Keratinocyte (primary cell): Measurements from ENCODE around the gene FPR3. TPM values are rescaled to one million over a fixed set of nuclear protein-coding genes. Genes with fewer than 3 reads are reported as not detected.
"Not testable (repeated sequence)": the region's sequence is repeated elsewhere in the genome, so short reads cannot be mapped to it uniquely, and the experiment has no call there.

ENCODE experiments used
- DNase-seq: peaks from one replicate; pipeline ENCODE4 v3.0.0-alpha.2; 2011; ENCODE audit warnings: low read depth, missing footprints, low spot score
- FAIRE-seq: peaks from 2 replicates; lab custom pipeline; 2011; peaks lifted over from hg19 to GRCh38; lab: Jason Lieb, UNC
- H2AFZ ChIP-seq: 2 replicates; pipeline ENCODE4 v1.6.0; 2012; ENCODE audit warnings: low read length, control low read depth, inconsistent platforms; ENCODE audit not compliant: control insufficient read depth
- H3K27ac ChIP-seq: 2 replicates; pipeline ENCODE4 v1.5.1; 2011; ENCODE audit warnings: low read length; ENCODE audit not compliant: control insufficient read depth, insufficient read depth
- H3K27me3 ChIP-seq: 3 replicates; pipeline ENCODE4 v1.6.0; 2011; ENCODE audit warnings: low read length; ENCODE audit not compliant: control insufficient read depth, insufficient read depth; ENCODE audit errors: extremely low read depth
- H3K36me3 ChIP-seq, 2 experiments: 2 replicates in 1 of 2; 3 replicates in 1 of 2; pipeline ENCODE4 v1.5.1; 2011; ENCODE audit warnings: low read length in 2 of 2, mild to moderate bottlenecking in 1 of 2; ENCODE audit not compliant: control insufficient read depth in 2 of 2, insufficient read depth in 2 of 2; ENCODE audit errors: extremely low read depth in 1 of 2
- H3K4me1 ChIP-seq: 3 replicates; pipeline ENCODE4 v1.5.1; 2011; ENCODE audit warnings: low read length; ENCODE audit not compliant: control insufficient read depth, insufficient read depth; ENCODE audit errors: extremely low read depth
- H3K4me2 ChIP-seq: 3 replicates; pipeline ENCODE4 v1.6.0; 2011; ENCODE audit warnings: low read depth, low read length; ENCODE audit not compliant: control insufficient read depth, insufficient read depth; ENCODE audit errors: extremely low read depth
- H3K4me3 ChIP-seq, 3 experiments: fragments of 200-600 bp in 1 of 3; sonication (generic) in 1 of 3; 2 replicates in 2 of 3; 3 replicates in 1 of 3; pipeline ENCODE4 v1.5.1; 2011 to 2016; ENCODE audit warnings: low read length in 3 of 3, mild to moderate bottlenecking in 3 of 3, control low read depth in 2 of 3, inconsistent platforms in 1 of 3, low read depth in 1 of 3, mixed read lengths in 1 of 3, mixed run types in 1 of 3, moderate library complexity in 1 of 3; ENCODE audit not compliant: control insufficient read depth in 2 of 3, insufficient read depth in 2 of 3; ENCODE audit errors: extremely low read depth in 1 of 3
- H3K79me2 ChIP-seq: 2 replicates; pipeline ENCODE4 v1.6.0; 2012; ENCODE audit warnings: low read length; ENCODE audit not compliant: control insufficient read depth, insufficient read depth
- H3K9ac ChIP-seq: 3 replicates; pipeline ENCODE4 v1.6.0; 2011; ENCODE audit warnings: low read length; ENCODE audit not compliant: control insufficient read depth, insufficient read depth; ENCODE audit errors: extremely low read depth
- H3K9me1 ChIP-seq: 3 replicates; pipeline ENCODE4 v1.6.0; 2011; ENCODE audit warnings: low read length; ENCODE audit not compliant: control insufficient read depth, insufficient read depth; ENCODE audit errors: extremely low read depth
- H3K9me3 ChIP-seq: 2 replicates; pipeline ENCODE4 v1.5.1; 2012; ENCODE audit warnings: low read depth, low read length; ENCODE audit not compliant: control insufficient read depth
- H4K20me1 ChIP-seq: 3 replicates; pipeline ENCODE4 v1.6.0; 2011; ENCODE audit warnings: low read length; ENCODE audit not compliant: control insufficient read depth, insufficient read depth; ENCODE audit errors: extremely low read depth
- EZH2 ChIP-seq: IDR thresholded peaks from one replicate; pipeline ENCODE4 v1.6.1; 2012; ENCODE audit warnings: inconsistent platforms, mild to moderate bottlenecking, low read length, moderate library complexity
- dilution Hi-C: fragments of 300-500 bp; cut with MboI; formaldehyde crosslinking; loops from one replicate; pipeline ENCODE4 v1.7.0; 2020; ENCODE audit warnings: low sequenced_read_pairs; ENCODE audit not compliant: extremely low pct_ligation_motif_present
- polyA plus RNA-seq, 5 experiments: library from polyadenylated mRNA; depleted of rRNA in 3 of 5; stranded (reverse) in 3 of 5; stranded (forward) in 1 of 5; unstranded in 1 of 5; fragments of >200 nt; gene quantifications; 1 replicate in 1 of 5; 2 replicates in 3 of 5; 3 replicates in 1 of 5; pipeline versions ENCODE4 v1.2.1 to v1.2.3, GENCODE V29; 2011 to 2012; ENCODE audit warnings: missing spikeins in 2 of 5, low read depth in 1 of 5, low replicate concordance in 1 of 5
- TF ChIP-seq, protein P1 (sequence below), 3 experiments: IDR thresholded peaks in 1 of 3; conservative IDR thresholded peaks in 1 of 3; optimal IDR thresholded peaks in 1 of 3; 2 replicates in 2 of 3; 3 replicates in 1 of 3; pipeline versions ENCODE3 to v1.5.1; 2011; ENCODE audit warnings: low read length in 3 of 3, mild to moderate bottlenecking in 3 of 3, moderate library complexity in 2 of 3, control low read depth in 1 of 3, inconsistent platforms in 1 of 3; ENCODE audit not compliant: insufficient read depth in 2 of 3; ENCODE audit errors: extremely low read depth in 1 of 3

The FPR3 gene
- polyA plus RNA-seq, 1 donor (not counting 4 experiments of a cell fraction or from before 2014, with no cell fraction given) = not detected

DNA sequence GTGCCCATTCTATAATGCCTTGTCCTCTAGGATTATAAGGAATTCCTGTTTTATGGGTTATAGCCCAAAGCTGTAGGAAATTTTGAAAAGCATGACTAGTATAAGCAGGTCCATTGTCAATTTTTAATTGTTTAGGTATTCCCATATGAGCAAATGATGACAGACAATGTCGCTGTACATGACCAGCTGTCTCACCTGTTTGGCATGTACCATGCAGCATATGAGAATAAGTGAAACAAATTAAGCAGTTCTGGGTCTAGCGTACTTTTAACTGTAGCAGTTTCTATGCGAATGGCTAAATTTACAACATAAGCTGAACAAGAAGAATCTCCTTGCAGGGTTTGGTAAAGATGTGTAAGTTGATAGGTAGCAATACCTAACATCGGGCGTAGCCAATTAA is 11.6 kb downstream of the FPR3 start:
- H4K20me1 ChIP-seq, H3K4me2 ChIP-seq: not testable (repeated sequence)

DNA sequence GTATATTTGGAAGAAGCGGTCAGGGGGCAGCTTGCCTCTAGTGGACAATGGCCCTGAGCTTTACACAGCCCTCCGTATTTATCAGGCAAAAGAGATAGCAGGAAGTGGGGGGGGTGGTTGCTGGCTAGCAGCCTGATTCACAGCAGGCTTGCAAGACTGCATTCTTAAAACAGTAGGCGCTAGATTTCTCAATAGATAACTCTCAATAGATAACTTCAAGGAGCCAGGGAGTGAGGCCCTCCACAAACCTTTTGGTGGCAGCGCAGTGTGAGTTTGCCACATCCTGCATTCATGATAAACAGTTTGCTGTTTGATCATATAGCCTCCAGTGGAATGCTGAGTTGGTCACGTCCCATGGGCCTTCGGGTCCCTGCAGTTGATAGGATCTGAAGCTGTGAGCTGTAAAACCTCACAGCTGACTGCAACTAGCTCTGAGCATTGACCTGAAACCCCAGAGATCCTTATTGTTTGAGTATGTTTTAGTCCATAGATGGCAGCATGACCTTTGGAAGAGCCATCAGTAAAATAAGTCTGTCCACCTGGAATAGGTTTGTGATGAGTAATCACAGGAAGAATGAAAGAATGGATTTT is 12.2 kb downstream of the FPR3 start:
- TF ChIP-seq EZH2 = no peak
- TF ChIP-seq, protein P1, sequence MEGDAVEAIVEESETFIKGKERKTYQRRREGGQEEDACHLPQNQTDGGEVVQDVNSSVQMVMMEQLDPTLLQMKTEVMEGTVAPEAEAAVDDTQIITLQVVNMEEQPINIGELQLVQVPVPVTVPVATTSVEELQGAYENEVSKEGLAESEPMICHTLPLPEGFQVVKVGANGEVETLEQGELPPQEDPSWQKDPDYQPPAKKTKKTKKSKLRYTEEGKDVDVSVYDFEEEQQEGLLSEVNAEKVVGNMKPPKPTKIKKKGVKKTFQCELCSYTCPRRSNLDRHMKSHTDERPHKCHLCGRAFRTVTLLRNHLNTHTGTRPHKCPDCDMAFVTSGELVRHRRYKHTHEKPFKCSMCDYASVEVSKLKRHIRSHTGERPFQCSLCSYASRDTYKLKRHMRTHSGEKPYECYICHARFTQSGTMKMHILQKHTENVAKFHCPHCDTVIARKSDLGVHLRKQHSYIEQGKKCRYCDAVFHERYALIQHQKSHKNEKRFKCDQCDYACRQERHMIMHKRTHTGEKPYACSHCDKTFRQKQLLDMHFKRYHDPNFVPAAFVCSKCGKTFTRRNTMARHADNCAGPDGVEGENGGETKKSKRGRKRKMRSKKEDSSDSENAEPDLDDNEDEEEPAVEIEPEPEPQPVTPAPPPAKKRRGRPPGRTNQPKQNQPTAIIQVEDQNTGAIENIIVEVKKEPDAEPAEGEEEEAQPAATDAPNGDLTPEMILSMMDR (optimal IDR thresholded peaks at IDR 0.05 in 1 of 3, IDR thresholded peaks at IDR 0.05 in 1 of 3, conservative IDR thresholded peaks at IDR 0.05 in 1 of 3; ENCODE audit: extremely low read depth in 1 of 3, insufficient read depth in 2 of 3, low read length in 3 of 3) = no peak
- no peaks in the 10 kb centered on the region for H3K27me3 ChIP-seq
- peak overlapping the region; percentile 8 for H3K4me2 ChIP-seq
- H3K9ac ChIP-seq = no peak overlapping the region
- H2AFZ ChIP-seq = peak overlapping the region; percentile 31
- H3K27ac ChIP-seq = peak overlapping the region; percentile 1
- peak; percentile 51 for FAIRE-seq
- no peaks in the 10 kb centered on the region for H3K36me3 ChIP-seq
- no peaks in the 10 kb centered on the region for H4K20me1 ChIP-seq
- H3K79me2 ChIP-seq = no peaks in the 10 kb centered on the region
- dilution Hi-C loops = no loop called here
- peaks cover 17% of the 10 kb centered on the region for H3K4me1 ChIP-seq
- no peak overlapping the region for H3K4me3 ChIP-seq
- H3K9me3 ChIP-seq = no peaks in the 10 kb centered on the region
- no peaks in the 10 kb centered on the region for H3K9me1 ChIP-seq
- no peak for DNase-seq

More for the DNA sequence above, 11.6 kb downstream of the FPR3 start:
- dilution Hi-C loops, H3K9me1 ChIP-seq, H3K9me3 ChIP-seq, H3K27ac ChIP-seq, DNase-seq, FAIRE-seq, H3K79me2 ChIP-seq, H3K36me3 ChIP-seq, H3K27me3 ChIP-seq, H3K9ac ChIP-seq, H2AFZ ChIP-seq, H3K4me3 ChIP-seq: not testable (repeated sequence)
- H3K4me1 ChIP-seq = peaks cover 17% of the 10 kb centered on the region

DNA sequence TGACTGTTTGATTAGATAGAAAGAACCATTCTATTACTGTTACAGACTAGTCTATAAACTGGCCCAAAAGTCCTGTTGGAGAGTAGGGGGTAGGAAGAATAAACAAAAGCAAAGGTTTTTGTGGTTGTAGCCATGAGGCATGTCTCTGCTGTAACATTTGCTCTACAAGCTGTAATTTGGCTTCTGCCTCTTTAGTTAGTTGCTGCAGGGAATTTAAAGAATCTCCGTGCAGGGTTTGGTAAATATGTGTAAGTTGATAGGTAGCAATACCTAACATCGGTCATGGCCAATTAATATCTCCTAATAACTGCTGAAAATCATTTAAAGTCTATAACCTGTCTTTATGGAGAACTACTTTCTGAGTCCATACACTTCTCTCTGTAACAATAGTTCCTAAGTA is 13.0 kb downstream of the FPR3 start:
- no peak overlapping the region for H3K4me3 ChIP-seq
- no peaks in the 10 kb centered on the region for H3K36me3 ChIP-seq
- no peaks in the 10 kb centered on the region for H3K27me3 ChIP-seq
- no peak overlapping the region for H3K9ac ChIP-seq
- no peak for FAIRE-seq
- H3K27ac ChIP-seq = no peak overlapping the region
- dilution Hi-C loops = no loop called here
- TF ChIP-seq EZH2 = no peak
- TF ChIP-seq, protein P1 (optimal IDR thresholded peaks at IDR 0.05 in 1 of 3, IDR thresholded peaks at IDR 0.05 in 1 of 3, conservative IDR thresholded peaks at IDR 0.05 in 1 of 3; ENCODE audit: extremely low read depth in 1 of 3, insufficient read depth in 2 of 3, low read length in 3 of 3) = no peak
- no peaks in the 10 kb centered on the region for H3K9me3 ChIP-seq
- H3K4me2 ChIP-seq = no peak overlapping the region
- no peaks in the 10 kb centered on the region for H3K79me2 ChIP-seq
- H2AFZ ChIP-seq = no peak overlapping the region
- H3K9me1 ChIP-seq = no peaks in the 10 kb centered on the region
- DNase-seq = no peak
- peaks cover 17% of the 10 kb centered on the region for H3K4me1 ChIP-seq
- H4K20me1 ChIP-seq = no peaks in the 10 kb centered on the region
